NCI-H2171 treated with DMSO at 0.1 percent for 48 hours (cell line): ENCODE results near the gene PCBP3.

ENCODE experiments used
- DNase-seq: peaks from one replicate; lab custom pipeline; 2025; lab: John Stamatoyannopoulos, UW

PCBP3 gene

GRCh38 chr21:45861156-45861870 lies 217.8 kb downstream of the PCBP3 start:
- DNase-seq = no peak

DNA sequence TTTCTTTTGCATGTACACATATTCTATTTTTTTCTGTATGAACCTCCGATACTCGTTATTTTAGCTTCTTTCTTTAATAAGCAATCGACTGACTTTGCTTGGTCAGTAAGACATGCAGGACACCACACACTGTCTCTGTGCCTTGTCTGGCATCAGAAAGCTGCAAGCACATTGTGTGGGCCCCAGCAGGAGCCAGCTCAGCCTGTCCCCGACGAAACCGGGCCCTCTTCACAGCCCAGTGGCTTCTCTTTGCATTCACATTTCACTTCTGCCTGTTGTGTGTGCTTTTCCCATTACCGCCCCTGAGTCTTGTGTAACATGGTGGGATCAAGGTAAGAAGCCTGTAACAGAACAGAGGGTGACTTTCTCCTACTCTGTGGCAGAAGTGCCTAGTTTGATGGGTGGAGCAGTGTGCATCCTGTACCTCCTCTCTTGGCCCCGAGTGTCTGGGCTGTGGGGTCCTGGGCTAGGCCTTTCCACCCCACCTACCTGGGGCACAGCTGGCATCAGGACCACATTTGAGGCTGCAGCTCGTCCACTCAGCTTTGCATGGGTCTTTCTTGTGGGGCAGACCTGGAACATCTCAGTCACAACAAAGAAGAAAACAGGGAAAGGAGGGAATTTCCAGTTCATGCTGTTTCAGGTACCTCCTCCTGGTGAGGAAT lies 219.2 kb downstream of the PCBP3 start:
- DNase-seq = no peak

DNA sequence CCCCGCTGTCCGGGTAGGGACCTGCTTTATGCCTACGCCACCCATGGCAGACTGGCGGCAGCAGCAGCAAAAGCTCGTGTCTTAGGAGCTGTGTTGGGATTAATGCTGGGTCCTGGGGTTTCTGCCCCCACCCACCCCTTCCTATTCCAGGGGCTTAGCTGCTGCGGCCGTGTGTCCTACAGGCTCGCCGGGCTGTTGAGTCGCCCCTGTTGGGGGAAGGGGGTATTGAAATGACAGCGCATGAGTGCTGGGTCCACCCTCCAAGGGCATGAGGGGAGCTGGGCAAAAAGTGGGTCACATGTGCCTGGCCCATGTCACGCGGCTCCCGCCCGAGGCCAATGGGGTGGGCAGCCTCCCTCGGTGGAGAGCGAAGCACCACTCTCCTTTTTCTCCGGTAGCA lies 219.7 kb downstream of the PCBP3 start:
- DNase-seq = no peak

GRCh38 chr21:45863751-45864150 lies 220.2 kb downstream of the PCBP3 start:
- DNase-seq = no peak

GRCh38 chr21:45864436-45864835 lies 220.9 kb downstream of the PCBP3 start:
- no peak for DNase-seq

DNA sequence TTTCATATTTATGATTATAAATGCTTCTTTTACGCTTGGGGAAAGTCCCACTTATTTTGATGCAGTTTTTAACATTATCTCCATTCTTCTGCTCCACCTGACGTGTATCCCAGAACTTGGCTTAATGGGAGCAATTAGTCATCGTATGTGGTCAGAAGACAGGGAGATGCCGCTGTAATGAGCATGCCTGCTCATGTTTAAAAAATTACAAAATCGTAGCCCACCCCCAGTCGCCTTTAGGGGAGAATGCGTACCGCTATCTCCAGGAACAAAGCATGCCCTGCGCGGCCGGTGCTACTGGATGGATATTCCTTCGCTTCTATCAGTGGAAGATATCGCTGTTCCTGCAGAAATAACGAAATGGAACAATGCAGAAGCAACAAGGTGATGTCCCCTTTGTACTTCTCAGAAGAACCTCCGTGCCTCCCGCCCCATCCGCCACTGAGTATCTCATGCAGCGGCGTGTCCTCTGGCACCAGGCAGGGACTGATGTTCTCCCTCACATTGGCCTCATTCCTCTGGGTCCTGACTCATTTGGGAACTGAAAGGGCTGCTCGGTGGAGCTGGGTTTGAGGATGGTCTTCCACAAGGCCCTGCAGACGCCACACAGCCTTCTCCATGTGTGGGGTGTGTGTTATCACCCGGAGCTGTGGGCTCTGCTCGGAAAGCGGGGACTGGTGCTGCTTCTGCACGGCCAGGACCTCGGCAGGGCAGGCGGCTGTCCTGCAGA lies 221.7 kb downstream of the PCBP3 start:
- DNase-seq = no peak

GRCh38 chr21:45866551-45866950 lies 223.0 kb downstream of the PCBP3 start:
- no peak for DNase-seq

DNA sequence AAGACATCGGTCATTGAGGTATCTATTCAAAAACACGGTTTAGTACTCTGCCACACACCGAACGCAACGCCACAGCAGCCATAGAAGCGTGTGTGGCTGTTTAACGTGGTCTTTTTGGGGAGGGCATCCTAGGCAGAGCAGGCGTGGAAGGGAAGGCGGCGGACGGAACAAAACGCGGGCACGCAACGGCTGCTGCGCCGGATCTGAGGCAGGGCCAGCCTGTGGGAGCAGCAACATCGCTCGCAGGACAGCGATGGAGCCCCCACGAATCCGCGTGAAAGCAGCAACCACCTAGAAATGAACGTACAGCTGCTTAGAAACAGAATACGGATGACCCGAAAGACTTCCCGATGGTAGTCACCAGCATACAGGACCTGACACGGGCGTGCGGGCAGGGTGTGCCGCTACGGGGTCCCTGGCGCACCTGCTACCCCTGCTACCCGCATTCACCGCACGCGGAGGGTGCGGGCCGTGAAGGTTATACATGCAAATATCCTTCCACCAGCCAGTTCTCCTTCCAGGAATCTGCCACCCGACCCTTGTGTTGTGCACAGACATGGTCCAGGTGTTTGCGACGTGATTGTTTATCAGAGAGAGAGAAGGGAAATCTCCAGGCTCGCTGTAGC lies 223.6 kb downstream of the PCBP3 start:
- no peak for DNase-seq

- DNase-seq = no peak
Observed at GRCh38 chr21:45867671-45868081, 224.2 kb downstream of the PCBP3 start.

DNA sequence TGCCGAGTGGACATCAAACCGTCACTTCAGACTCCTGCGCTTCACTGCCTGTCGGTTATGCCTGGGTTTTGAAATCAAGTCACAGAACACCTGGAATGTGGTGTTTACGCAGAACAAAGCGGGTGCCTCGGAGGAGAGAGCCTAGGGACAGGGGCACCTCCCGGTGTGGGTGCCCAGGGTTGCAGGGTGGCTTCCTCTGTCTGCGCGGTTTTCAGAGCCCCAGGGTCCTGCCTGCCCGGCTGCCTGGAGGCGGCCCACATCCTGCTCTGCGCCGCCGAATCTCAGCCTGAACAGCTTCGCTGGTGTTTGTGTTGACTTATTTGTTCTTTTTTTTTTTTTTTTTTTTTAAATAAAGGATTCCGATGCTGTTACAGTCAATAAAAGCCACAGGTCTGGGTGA lies 224.6 kb downstream of the PCBP3 start:
- no peak for DNase-seq

- no peak for DNase-seq
Observed at GRCh38 chr21:45868488-45868887, 225.0 kb downstream of the PCBP3 start.

DNA sequence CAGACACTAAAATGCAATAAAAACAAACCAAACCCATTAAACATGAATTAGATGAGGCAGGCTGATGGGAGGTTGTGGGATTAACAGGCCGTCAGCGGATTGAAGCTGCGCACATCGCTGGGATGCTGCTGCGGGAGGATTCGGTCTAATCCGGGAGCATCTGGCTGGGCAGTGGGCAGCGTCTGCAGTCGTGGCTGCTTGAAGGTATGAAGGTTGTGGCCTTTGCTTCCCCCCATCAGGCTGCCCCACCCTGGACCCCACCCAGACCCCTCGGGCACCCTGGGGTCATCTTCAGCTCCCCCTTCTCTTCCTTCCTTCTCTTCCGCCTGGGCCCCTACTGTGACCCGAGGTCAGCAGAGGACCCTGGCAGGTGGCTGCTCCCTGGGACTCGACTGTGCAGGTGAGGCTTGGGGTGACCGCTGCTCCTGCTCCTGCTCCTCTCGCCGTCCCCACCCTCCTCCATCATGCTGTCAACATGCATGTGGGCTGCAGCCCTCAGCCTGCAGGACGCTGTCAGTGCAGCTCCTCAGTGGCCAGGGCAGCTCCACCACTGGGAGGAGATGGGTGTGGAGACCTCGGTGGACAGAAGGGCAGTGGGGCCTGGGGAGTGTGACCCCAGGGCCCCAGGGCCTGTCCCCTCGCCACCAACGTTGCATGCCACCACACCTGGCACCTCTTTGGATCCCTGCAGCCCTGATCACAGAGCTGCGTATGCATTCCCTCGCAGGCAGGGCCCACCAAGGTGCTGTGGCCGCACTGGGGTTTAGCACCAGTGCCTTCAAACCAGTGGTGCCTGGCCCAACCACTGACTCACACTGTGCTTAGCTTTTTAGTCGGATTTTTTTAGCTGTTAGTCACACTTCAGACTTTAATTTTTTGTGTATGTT lies 225.8 kb downstream of the PCBP3 start:
- DNase-seq = no peak

GRCh38 chr21:45870421-45870820 lies 226.9 kb downstream of the PCBP3 start:
- DNase-seq = no peak

DNA sequence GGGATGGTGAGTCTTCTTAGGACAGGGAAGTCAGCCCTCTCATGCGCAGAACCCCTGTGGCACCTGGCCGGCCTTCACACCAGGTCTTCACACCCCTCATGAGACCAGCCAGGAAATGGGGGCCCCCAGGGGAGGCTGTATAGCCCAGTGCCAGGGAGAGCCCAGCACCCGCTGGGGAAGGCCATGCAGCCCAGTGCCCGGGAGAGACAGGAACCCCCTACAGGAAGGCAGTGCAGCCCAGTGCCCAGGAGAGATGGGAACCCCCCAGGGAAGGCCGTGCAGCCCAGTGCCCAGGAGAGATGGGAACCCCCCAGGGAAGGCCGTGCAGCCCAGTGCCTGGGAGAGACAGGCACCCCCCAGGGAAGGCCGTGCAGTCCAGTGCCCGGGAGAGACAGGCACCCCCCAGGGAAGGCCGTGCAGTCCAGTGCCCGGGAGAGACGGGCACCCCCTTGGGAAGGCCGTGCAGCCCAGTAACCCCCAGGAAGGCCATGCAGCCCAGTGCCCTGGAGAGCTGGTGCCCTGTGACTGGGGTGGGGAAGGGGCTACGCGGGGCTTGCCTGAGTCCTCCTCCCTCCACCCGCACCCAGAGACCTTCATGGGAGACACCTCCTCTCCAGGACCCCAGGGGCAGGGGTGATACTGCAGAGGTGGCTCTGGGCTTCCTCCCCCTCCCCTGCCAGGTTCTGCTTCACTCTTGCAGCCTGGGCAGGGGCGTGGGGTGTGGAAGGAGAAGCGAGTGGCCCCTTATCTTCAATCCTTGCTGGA lies 227.5 kb downstream of the PCBP3 start:
- no peak for DNase-seq

GRCh38 chr21:45871616-45872236 lies 228.2 kb downstream of the PCBP3 start:
- no peak for DNase-seq

DNA sequence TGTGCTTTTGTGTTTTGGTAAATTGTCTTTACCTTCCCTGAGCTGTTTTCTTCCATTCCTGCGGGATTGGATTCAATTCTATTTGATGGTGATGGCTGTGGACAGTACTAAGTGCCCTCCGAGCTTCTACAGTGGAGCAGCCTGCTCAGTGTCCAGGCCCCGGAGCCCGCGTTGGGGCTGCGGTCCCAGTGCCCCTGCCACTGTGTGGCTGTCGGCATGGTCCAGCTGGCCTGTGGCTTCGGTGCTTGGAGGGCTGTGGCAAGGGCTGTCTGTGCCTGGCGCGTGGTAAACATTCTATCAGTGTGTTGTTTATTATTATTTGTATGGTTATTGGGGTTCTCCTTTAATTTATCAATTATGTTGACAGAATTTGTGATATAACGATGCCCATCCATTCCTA lies 228.9 kb downstream of the PCBP3 start:
- no peak for DNase-seq

- no peak for DNase-seq
Observed at GRCh38 chr21:45872902-45873301, 229.4 kb downstream of the PCBP3 start.

DNA sequence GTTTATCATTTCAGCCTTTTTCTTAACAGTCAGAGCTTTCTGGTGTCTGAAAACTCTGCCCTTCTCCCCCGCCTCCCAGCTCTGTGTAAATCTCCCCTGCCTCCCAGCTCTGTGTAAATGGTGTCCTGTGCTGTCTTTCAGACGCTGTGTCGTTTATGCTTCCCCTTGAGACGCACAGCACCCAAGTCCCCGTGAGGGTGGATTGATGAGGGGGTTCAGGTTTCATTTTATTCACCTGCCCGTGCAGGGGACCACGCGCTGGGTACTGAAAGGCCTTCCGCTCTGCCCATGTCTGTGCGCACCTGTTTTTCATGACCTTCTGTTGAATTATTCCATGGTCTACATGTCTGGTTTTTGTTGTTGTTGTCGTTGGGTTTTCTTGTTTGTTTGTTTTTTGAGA lies 229.9 kb downstream of the PCBP3 start:
- DNase-seq = no peak

GRCh38 chr21:45873866-45874265 lies 230.3 kb downstream of the PCBP3 start:
- no peak for DNase-seq

DNA sequence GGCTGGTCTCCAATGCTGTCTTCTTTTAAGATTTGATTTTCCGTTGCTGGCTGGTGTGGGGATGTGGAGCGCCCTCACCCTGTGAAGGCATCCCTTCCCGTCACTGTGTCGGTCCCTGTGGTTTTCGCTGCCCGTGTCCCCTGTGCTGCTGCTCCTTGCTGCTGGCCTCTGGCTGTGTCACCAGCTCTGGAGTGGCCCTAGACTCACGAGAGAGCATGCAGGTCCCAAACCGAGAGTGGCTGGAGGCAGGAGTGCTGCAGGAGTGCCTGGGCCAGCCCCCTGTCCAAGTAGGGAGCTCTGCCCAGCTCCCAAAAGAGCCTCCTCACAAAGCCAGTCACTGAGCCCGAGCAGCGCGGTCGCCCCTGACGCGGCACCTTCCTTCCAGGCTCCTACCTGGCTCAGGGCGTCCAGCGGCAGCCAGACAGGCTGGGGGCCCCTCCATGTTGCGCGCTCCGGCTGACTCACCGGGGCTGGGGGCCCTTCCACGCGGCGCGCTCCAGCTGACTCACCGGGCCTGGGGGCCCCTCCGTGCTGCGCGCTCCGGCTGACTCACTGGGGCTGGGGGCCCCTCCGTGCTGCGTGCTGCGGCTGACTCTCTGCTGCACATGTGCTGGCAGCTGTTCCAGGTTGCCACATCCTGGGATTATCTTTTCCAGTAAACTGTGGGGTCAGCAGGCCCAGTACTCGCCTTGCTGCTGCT lies 231.3 kb downstream of the PCBP3 start:
- DNase-seq = no peak
